Measurements from ENCODE around the gene DHH. TPM values are rescaled to one million over a fixed set of nuclear protein-coding genes. Genes with fewer than 3 reads are reported as not detected.

DHH gene
- total and polyA plus RNA-seq, 9 of the 15 experiments (the other 6 are each of a cell fraction or from before 2014, with no cell fraction given): 0.07 to 2.6 (median 0.54) TPM

DNA sequence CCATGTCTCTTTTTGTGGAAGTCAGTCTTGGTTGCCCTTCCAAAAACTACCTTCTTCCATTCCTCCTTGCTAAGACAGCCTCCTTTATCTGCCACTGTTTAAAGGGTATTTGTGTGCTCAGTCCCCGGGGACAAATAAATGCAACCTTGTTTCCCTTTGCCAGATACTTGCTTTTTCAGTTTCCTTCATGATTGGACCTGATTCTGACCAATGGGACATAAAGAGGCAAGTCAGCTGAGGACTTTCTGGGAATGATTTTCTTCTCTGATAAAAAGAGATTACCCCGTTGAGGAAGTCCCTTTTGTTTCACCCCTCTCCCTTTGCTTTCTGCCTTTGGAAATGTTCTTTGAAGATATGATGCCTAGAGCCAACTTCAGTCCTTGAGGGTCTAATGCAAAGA, 44.0 kb upstream of the DHH start (continued):
- TF ChIP-seq, protein P1, sequence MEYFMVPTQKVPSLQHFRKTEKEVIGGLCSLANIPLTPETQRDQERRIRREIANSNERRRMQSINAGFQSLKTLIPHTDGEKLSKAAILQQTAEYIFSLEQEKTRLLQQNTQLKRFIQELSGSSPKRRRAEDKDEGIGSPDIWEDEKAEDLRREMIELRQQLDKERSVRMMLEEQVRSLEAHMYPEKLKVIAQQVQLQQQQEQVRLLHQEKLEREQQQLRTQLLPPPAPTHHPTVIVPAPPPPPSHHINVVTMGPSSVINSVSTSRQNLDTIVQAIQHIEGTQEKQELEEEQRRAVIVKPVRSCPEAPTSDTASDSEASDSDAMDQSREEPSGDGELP (CRISPR knock-in tag; IDR thresholded peaks at IDR 0.05; ENCODE audit: borderline replicate concordance): no peak
- TF ChIP-seq CBX2 (IDR thresholded peaks at IDR 0.05; ENCODE audit: insufficient read depth, low read length, poor library complexity, severe bottlenecking): no peak
- TF ChIP-seq SREBF2 (CRISPR knock-in tag; IDR thresholded peaks at IDR 0.05): no peak
- no peak for TF ChIP-seq NONO (IDR thresholded peaks at IDR 0.05; ENCODE audit: low read depth in 2 of 2, low read length in 1 of 2)
- no peak for TF ChIP-seq ZNF445 (CRISPR knock-in tag; IDR thresholded peaks at IDR 0.05; ENCODE audit: low read depth)
- no peak for TF ChIP-seq BRCA1 (IDR thresholded peaks at IDR 0.05)
- TF ChIP-seq BRCA1 (CRISPR knock-in tag; IDR thresholded peaks at IDR 0.05): no peak
- TF ChIP-seq, protein P2, sequence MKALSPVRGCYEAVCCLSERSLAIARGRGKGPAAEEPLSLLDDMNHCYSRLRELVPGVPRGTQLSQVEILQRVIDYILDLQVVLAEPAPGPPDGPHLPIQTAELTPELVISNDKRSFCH (CRISPR knock-in tag; IDR thresholded peaks at IDR 0.05): no peak
- TF ChIP-seq, protein P2 (tag; IDR thresholded peaks at IDR 0.05): no peak
- TF ChIP-seq, protein P3, sequence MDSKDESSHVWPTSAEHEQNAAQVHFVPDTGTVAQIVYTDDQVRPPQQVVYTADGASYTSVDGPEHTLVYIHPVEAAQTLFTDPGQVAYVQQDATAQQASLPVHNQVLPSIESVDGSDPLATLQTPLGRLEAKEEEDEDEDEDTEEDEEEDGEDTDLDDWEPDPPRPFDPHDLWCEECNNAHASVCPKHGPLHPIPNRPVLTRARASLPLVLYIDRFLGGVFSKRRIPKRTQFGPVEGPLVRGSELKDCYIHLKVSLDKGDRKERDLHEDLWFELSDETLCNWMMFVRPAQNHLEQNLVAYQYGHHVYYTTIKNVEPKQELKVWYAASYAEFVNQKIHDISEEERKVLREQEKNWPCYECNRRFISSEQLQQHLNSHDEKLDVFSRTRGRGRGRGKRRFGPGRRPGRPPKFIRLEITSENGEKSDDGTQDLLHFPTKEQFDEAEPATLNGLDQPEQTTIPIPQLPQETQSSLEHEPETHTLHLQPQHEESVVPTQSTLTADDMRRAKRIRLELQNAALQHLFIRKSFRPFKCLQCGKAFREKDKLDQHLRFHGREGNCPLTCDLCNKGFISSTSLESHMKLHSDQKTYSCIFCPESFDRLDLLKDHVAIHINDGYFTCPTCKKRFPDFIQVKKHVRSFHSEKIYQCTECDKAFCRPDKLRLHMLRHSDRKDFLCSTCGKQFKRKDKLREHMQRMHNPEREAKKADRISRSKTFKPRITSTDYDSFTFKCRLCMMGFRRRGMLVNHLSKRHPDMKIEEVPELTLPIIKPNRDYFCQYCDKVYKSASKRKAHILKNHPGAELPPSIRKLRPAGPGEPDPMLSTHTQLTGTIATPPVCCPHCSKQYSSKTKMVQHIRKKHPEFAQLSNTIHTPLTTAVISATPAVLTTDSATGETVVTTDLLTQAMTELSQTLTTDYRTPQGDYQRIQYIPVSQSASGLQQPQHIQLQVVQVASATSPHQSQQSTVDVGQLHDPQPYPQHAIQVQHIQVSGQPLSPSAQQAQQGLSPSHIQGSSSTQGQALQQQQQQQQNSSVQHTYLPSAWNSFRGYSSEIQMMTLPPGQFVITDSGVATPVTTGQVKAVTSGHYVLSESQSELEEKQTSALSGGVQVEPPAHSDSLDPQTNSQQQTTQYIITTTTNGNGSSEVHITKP (IDR thresholded peaks at IDR 0.05; ENCODE audit: partially characterized antibody): peak; percentile 92
- TF ChIP-seq PHF8 (IDR thresholded peaks at IDR 0.05; ENCODE audit: borderline replicate concordance, low read length): peak; percentile 17; the same call in 1 of the 2 replicates
- TF ChIP-seq, protein P4, sequence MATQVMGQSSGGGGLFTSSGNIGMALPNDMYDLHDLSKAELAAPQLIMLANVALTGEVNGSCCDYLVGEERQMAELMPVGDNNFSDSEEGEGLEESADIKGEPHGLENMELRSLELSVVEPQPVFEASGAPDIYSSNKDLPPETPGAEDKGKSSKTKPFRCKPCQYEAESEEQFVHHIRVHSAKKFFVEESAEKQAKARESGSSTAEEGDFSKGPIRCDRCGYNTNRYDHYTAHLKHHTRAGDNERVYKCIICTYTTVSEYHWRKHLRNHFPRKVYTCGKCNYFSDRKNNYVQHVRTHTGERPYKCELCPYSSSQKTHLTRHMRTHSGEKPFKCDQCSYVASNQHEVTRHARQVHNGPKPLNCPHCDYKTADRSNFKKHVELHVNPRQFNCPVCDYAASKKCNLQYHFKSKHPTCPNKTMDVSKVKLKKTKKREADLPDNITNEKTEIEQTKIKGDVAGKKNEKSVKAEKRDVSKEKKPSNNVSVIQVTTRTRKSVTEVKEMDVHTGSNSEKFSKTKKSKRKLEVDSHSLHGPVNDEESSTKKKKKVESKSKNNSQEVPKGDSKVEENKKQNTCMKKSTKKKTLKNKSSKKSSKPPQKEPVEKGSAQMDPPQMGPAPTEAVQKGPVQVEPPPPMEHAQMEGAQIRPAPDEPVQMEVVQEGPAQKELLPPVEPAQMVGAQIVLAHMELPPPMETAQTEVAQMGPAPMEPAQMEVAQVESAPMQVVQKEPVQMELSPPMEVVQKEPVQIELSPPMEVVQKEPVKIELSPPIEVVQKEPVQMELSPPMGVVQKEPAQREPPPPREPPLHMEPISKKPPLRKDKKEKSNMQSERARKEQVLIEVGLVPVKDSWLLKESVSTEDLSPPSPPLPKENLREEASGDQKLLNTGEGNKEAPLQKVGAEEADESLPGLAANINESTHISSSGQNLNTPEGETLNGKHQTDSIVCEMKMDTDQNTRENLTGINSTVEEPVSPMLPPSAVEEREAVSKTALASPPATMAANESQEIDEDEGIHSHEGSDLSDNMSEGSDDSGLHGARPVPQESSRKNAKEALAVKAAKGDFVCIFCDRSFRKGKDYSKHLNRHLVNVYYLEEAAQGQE (IDR thresholded peaks at IDR 0.05; ENCODE audit: borderline replicate concordance): peak; percentile 52; the same call in 1 of the 2 replicates
- TF ChIP-seq, protein P4 (CRISPR knock-in tag; IDR thresholded peaks at IDR 0.05; ENCODE audit: low read depth): no peak
